ENCODE measurements around the gene MYO5B.

MYO5B gene

DNA sequence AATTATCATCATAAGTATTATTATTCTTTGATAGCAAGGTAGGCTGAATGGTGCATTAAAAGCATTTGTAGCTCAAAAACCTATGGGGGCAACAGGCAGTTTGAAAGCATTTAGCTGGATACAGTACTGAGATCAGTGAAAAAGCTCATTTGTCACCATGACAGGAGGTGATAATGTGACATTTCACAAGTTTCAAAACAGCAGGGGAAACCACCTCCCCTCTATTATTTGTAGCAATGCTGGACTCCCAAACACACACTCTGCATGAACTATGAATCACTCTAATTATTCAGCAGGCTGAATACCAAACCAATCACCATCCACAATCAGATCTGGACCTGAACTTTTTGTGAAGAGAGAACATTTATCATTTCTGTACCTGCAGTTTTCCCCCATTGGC lies 63.4 kb downstream of the MYO5B start:
- Histone ChIP-seq H3K27ac (ENCODE audit: low read depth, low read length) (no peak overlapping the region), H3K27me3 (ENCODE audit: low read length) (no peaks in the 10 kb centered on the region), H3K4me2 (ENCODE audit: low read depth, low read length, poor library complexity, severe bottlenecking) (no peak overlapping the region), H4K20me1 (ENCODE audit: low read depth, low read length) (no peaks in the 10 kb centered on the region), H3K9me3 (ENCODE audit: insufficient read depth, low read length) (no peaks in the 10 kb centered on the region), H3K9ac (ENCODE audit: low read length) (no peak overlapping the region), H3K9me2 (replicated peaks; ENCODE audit: insufficient read depth, low read length) (no peaks in the 10 kb centered on the region), H3K79me2 (ENCODE audit: insufficient read depth, low read length) (no peaks in the 10 kb centered on the region), H3K36me3 (ENCODE audit: low read length) (no peaks in the 10 kb centered on the region), H3F3A (ENCODE audit: insufficient read depth) (no peaks in the 10 kb centered on the region), H2AFZ (ENCODE audit: low read depth, low read length, severe bottlenecking) (no peak overlapping the region), H3K4me3 (ENCODE audit: insufficient read depth, low read length, poor library complexity, severe bottlenecking) (no peak overlapping the region)
- TF ChIP-seq EZH2phosphoT487 (conservative IDR thresholded peaks at IDR 0.05; ENCODE audit: low read length), result no peak
- TF ChIP-seq, protein P1, sequence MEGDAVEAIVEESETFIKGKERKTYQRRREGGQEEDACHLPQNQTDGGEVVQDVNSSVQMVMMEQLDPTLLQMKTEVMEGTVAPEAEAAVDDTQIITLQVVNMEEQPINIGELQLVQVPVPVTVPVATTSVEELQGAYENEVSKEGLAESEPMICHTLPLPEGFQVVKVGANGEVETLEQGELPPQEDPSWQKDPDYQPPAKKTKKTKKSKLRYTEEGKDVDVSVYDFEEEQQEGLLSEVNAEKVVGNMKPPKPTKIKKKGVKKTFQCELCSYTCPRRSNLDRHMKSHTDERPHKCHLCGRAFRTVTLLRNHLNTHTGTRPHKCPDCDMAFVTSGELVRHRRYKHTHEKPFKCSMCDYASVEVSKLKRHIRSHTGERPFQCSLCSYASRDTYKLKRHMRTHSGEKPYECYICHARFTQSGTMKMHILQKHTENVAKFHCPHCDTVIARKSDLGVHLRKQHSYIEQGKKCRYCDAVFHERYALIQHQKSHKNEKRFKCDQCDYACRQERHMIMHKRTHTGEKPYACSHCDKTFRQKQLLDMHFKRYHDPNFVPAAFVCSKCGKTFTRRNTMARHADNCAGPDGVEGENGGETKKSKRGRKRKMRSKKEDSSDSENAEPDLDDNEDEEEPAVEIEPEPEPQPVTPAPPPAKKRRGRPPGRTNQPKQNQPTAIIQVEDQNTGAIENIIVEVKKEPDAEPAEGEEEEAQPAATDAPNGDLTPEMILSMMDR (IDR thresholded peaks at IDR 0.05; ENCODE audit: insufficient read depth, low read length, poor library complexity, severe bottlenecking), result no peak

DNA sequence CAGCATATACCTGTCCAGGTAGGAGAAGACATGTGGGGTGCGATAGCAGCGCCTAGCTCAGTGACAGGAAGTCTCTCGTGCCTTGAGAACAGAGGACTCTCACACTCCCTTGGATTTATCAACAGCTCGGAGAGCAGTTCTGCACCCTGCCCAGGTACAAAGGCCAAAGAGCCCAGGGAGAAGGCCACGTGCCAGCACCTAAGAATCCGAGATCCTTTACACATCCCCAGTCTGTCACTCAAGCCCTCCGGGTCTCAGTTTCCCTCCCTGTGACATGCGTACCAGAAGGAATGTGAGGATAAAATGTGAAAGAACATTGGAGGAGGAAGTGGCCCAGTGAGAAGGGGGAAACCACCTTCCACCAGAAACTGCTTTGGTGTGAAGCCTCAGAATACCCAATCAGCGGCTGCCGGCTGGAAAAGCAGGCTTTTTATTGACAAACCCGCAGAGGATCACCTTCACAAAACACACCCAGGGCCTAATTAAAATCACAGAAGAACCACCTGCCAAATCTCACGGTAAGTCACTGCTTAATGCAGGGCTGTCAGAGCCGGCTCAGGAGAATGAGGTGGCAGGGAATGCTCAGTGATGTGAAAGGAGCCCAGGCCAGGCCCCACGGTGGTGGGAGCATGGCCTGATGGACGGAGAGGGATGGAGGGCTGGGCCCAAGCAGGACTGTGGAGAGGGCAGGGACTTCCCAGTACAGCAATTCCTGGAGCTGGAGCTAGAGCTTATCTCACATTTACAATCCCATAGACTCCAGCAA lies 66.3 kb downstream of the MYO5B start:
- TF ChIP-seq, protein P1 (IDR thresholded peaks at IDR 0.05; ENCODE audit: insufficient read depth, low read length, poor library complexity, severe bottlenecking), result no peak
- TF ChIP-seq EZH2phosphoT487 (conservative IDR thresholded peaks at IDR 0.05; ENCODE audit: low read length), result no peak
- no peak overlapping the region for H3K9ac ChIP-seq (ENCODE audit: low read length)
- H3K27me3 ChIP-seq (ENCODE audit: low read length), result 0 out of 2 replicates have a peak, but pooled peaks cover 4% of the 10 kb centered on the region
- no peak overlapping the region for H3K4me2 ChIP-seq (ENCODE audit: low read depth, low read length, poor library complexity, severe bottlenecking)
- no peak overlapping the region for H2AFZ ChIP-seq (ENCODE audit: low read depth, low read length, severe bottlenecking)
- H3K79me2 ChIP-seq (ENCODE audit: insufficient read depth, low read length), result no peaks in the 10 kb centered on the region
- no peaks in the 10 kb centered on the region for H3K9me2 ChIP-seq (replicated peaks; ENCODE audit: insufficient read depth, low read length)
- H4K20me1 ChIP-seq (ENCODE audit: low read depth, low read length), result no peaks in the 10 kb centered on the region
- H3K4me3 ChIP-seq (ENCODE audit: insufficient read depth, low read length, poor library complexity, severe bottlenecking), result no peak overlapping the region
- no peak overlapping the region for H3K27ac ChIP-seq (ENCODE audit: low read depth, low read length)
- H3K36me3 ChIP-seq (ENCODE audit: low read length), result no peaks in the 10 kb centered on the region
- no peaks in the 10 kb centered on the region for H3F3A ChIP-seq (ENCODE audit: insufficient read depth)
- H3K9me3 ChIP-seq (ENCODE audit: insufficient read depth, low read length), result no peaks in the 10 kb centered on the region

DNA sequence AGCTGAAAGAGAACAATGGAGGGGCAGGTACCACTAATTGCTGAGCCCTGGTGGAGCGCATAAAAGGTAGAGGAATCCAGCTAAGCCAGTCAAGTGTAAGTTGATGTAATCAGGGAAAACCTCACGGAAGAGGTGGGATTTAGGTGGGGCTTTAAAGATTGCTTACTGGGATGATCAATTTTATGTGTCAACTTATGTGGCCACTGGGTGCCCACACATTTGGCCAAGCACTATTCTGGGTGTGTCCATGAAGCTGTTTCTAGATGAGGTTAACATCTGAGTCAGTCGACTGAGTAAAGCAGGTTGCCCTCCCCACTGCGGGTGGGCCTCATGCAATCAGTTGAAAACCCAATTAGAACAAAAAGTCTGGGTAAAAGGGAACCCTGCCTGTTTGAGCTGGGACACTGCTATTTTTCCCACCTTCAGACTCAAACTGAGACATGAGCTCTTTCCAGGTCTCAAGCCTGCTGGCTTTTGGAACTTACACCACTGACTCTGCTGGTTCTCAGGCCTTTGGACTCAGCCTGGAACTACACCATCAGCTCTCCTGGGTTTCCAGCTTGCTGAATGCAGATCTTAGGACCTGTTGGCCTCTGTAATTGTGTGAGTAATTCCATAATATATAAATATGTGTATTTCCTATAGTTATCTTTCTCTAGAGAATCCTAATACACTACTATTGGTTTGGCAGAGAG lies 67.3 kb downstream of the MYO5B start:
- no peak overlapping the region for H2AFZ ChIP-seq (ENCODE audit: low read depth, low read length, severe bottlenecking)
- H3K4me2 ChIP-seq (ENCODE audit: low read depth, low read length, poor library complexity, severe bottlenecking), result no peak overlapping the region
- no peak overlapping the region for H3K4me3 ChIP-seq (ENCODE audit: insufficient read depth, low read length, poor library complexity, severe bottlenecking)
- H3K36me3 ChIP-seq (ENCODE audit: low read length), result no peaks in the 10 kb centered on the region
- H4K20me1 ChIP-seq (ENCODE audit: low read depth, low read length), result no peaks in the 10 kb centered on the region
- no peak overlapping the region for H3K27ac ChIP-seq (ENCODE audit: low read depth, low read length)
- no peaks in the 10 kb centered on the region for H3F3A ChIP-seq (ENCODE audit: insufficient read depth)
- H3K9ac ChIP-seq (ENCODE audit: low read length), result no peak overlapping the region
- no peaks in the 10 kb centered on the region for H3K9me3 ChIP-seq (ENCODE audit: insufficient read depth, low read length)
- H3K9me2 ChIP-seq (replicated peaks; ENCODE audit: insufficient read depth, low read length), result no peaks in the 10 kb centered on the region
- H3K27me3 ChIP-seq (ENCODE audit: low read length), result 0 out of 2 replicates have a peak, but pooled peaks cover 4% of the 10 kb centered on the region
- no peaks in the 10 kb centered on the region for H3K79me2 ChIP-seq (ENCODE audit: insufficient read depth, low read length)
- TF ChIP-seq EZH2phosphoT487 (conservative IDR thresholded peaks at IDR 0.05; ENCODE audit: low read length), result no peak
- TF ChIP-seq, protein P1 (IDR thresholded peaks at IDR 0.05; ENCODE audit: insufficient read depth, low read length, poor library complexity, severe bottlenecking), result no peak
